HG03575 (cell line): ENCODE data around the gene RIT2.
"Not testable (repeated sequence)": the region's sequence is repeated elsewhere in the genome, so short reads cannot be mapped to it uniquely, and the experiment has no call there.

Source experiments
- ATAC-seq: cut with Tn5 transposase; IDR thresholded peaks from one replicate; pipeline ENCODE4 v1.9.1; 2021; ENCODE audit not compliant: unreplicated experiment, insufficient number of reproducible peaks, low FRiP score; ENCODE audit errors: extremely low read depth

The RIT2 gene

GRCh38 chr18:42743373-42744138 lies 371.9 kb downstream of the RIT2 start:
- ATAC-seq: no peak

- no peak for ATAC-seq
Observed at GRCh38 chr18:42742969-42743368, 372.5 kb downstream of the RIT2 start.

GRCh38 chr18:42742474-42742873 lies 373.0 kb downstream of the RIT2 start:
- ATAC-seq: no peak

- not testable (repeated sequence) for ATAC-seq
Observed at GRCh38 chr18:42741805-42742347, 373.6 kb downstream of the RIT2 start.

- not testable (repeated sequence) for ATAC-seq
Observed at GRCh38 chr18:42741299-42741698, 374.2 kb downstream of the RIT2 start.

- ATAC-seq: no peak
Observed at GRCh38 chr18:42736074-42736473, 379.4 kb downstream of the RIT2 start.

- ATAC-seq: no peak
Observed at GRCh38 chr18:42734520-42734919, 381.0 kb downstream of the RIT2 start.

GRCh38 chr18:42730272-42730671 lies 385.2 kb downstream of the RIT2 start:
- ATAC-seq: no peak

GRCh38 chr18:42719221-42719620 lies 396.3 kb downstream of the RIT2 start:
- no peak for ATAC-seq

GRCh38 chr18:42712065-42712464 lies 403.4 kb downstream of the RIT2 start:
- ATAC-seq: no peak

- no peak for ATAC-seq
Observed at GRCh38 chr18:42707080-42707479, 408.4 kb downstream of the RIT2 start.

GRCh38 chr18:42706618-42707017 lies 408.9 kb downstream of the RIT2 start:
- no peak for ATAC-seq

GRCh38 chr18:42706029-42706608 lies 409.4 kb downstream of the RIT2 start:
- no peak for ATAC-seq
